BE2C (cell line): ENCODE measurements around the gene FRK.

Source experiments
- DNase-seq: peaks from one replicate; pipeline ENCODE4 v3.0.0-alpha.2; 2020
- H3K27me3 ChIP-seq: fragments of 250-450 bp; sonication (Bioruptor Pico); 2 replicates; pipeline ENCODE4 v1.5.1; 2020; ENCODE audit warnings: mild to moderate bottlenecking
- H3K36me3 ChIP-seq: fragments of 250-450 bp; sonication (Bioruptor Pico); 2 replicates; pipeline ENCODE4 v1.5.1; 2020; ENCODE audit warnings: mild to moderate bottlenecking
- H3K4me1 ChIP-seq: fragments of 250-450 bp; sonication (Bioruptor Pico); 2 replicates; pipeline ENCODE4 v1.5.1; 2020
- H3K4me3 ChIP-seq: 2 replicates; pipeline ENCODE4 v1.5.1; 2011; ENCODE audit warnings: low read depth, low read length
- H3K9me3 ChIP-seq: fragments of 250-450 bp; sonication (Bioruptor Pico); 2 replicates; pipeline ENCODE4 v1.5.1; 2020
- TF ChIP-seq, protein P1 (sequence below): IDR thresholded peaks from 2 replicates; pipeline ENCODE4 v1.5.1; 2012; ENCODE audit warnings: mild to moderate bottlenecking, low read depth, low read length

Gene FRK

DNA sequence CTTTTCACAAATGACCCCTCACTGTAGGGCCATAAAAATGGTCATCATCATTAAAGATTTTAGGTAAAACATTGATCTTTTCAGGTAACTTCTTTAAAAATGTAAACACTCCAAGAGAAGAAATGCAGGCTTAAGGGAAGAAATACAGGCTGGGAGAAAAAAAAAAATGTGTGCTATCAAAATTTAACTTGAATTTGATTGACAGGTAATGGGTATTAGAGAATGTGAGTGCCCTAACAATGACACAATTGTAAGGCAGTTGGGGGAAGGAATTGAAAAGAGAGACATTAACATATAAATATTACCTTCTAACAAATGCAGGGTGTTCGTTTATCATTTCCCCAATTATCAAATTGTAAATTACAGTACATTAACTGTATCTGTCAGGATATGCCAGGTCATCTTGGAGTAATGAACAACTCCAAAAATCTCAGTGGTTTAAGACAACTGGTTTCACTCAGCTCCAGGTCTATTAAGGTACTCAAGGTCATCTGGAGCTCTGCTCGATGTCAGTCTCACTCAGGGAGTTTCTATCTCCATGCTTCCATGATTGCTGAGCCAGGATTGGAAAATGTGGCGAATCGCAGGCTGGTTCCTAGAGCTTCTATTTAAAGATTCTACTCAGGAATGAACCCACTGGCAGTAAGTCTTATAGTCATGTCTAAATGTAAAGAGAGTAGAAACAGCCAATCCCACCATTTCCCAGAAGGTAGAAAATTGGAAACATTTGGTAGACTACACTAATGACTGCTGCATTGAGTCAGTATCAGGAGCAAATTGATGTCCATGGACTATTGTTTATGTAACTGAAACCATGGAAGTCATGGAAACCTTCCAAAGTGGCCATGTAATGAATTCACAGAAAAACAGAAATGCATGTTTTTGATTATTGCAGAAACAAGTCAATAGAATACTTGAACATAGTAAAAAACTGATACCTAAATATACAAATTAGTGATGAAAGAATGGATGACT, 55.6 kb downstream of the FRK start:
- no peak for DNase-seq
- Histone ChIP-seq H3K4me1 (no peaks in the 10 kb centered on the region), H3K9me3 (no peaks in the 10 kb centered on the region), H3K4me3 (no peak overlapping the region), H3K27me3 (no peaks in the 10 kb centered on the region), H3K36me3 (no peaks in the 10 kb centered on the region)
- TF ChIP-seq, protein P1, sequence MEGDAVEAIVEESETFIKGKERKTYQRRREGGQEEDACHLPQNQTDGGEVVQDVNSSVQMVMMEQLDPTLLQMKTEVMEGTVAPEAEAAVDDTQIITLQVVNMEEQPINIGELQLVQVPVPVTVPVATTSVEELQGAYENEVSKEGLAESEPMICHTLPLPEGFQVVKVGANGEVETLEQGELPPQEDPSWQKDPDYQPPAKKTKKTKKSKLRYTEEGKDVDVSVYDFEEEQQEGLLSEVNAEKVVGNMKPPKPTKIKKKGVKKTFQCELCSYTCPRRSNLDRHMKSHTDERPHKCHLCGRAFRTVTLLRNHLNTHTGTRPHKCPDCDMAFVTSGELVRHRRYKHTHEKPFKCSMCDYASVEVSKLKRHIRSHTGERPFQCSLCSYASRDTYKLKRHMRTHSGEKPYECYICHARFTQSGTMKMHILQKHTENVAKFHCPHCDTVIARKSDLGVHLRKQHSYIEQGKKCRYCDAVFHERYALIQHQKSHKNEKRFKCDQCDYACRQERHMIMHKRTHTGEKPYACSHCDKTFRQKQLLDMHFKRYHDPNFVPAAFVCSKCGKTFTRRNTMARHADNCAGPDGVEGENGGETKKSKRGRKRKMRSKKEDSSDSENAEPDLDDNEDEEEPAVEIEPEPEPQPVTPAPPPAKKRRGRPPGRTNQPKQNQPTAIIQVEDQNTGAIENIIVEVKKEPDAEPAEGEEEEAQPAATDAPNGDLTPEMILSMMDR, result no peak

DNA sequence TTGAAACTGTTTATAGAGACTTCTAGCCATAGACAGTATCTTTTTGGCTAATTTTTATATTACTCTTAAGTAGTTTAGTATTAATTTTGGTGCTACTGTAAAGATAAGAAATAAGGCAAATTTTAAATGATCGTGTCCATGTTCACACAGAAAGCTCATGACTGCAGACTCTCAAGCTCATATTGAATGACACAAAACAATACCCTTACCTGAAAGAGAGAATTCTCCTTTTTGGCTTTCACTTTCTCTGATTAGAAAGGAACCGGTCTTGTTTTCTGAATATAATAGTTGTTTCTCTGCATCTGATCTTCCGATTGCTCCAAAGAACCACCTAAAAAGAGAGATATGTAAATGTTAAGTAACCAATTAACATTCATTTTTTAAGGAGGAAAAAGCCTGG, 57.0 kb downstream of the FRK start:
- TF ChIP-seq, protein P1, result no peak
- H3K27me3 ChIP-seq, result no peaks in the 10 kb centered on the region

DNA sequence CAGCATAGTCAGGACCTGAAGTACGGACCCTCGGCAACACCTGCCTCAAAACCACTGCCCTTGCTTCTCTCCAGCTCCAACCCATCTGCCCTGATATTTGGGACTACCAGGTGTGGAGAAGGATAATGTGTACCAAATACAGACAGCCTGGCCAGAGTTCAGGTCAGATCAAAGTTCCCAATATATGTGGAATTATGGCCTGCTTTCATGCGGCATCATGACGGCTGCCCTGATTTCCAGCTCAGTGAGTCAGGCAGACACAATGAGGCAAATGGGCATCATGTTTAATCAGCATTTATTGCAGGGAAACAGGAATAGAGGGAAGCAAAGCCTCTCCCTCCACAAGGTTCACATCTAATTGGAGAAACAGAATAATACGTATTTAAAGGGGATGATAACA, 57.9 kb downstream of the FRK start:
- Histone ChIP-seq H3K9me3 (no peaks in the 10 kb centered on the region), H3K4me3 (no peak overlapping the region), H3K36me3 (no peaks in the 10 kb centered on the region), H3K4me1 (no peaks in the 10 kb centered on the region), H3K27me3 (no peaks in the 10 kb centered on the region)
- TF ChIP-seq, protein P1, result no peak
- DNase-seq, result no peak

More for the DNA sequence above, 57.0 kb downstream of the FRK start:
- Histone ChIP-seq H3K9me3 (no peaks in the 10 kb centered on the region), H3K4me1 (no peaks in the 10 kb centered on the region), H3K4me3 (no peak overlapping the region), H3K36me3 (no peaks in the 10 kb centered on the region)
- DNase-seq, result no peak

DNA sequence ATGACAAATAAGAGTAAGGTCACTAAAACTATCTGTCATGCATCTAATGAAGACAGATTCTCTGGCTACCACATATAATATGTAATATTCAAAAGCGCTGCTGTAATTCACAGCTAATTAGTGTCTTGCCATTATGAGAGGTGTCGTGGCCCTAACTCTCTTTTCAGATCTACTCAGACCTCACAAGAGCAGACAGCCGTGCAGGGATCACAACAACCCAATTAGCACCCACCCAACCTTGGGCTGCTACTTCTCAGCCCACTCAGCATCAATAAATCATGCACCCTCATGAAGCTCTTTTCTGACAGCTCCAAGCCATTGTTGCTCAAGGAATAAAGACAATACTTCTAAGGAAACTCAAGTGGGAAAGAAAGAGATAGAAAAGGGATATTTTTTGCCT, 61.5 kb downstream of the FRK start:
- TF ChIP-seq, protein P1, result no peak
- H3K9me3 ChIP-seq, result no peaks in the 10 kb centered on the region
- DNase-seq, result no peak
- no peaks in the 10 kb centered on the region for H3K4me1 ChIP-seq
- no peaks in the 10 kb centered on the region for H3K36me3 ChIP-seq
- no peak overlapping the region for H3K4me3 ChIP-seq
- H3K27me3 ChIP-seq, result no peaks in the 10 kb centered on the region

DNA sequence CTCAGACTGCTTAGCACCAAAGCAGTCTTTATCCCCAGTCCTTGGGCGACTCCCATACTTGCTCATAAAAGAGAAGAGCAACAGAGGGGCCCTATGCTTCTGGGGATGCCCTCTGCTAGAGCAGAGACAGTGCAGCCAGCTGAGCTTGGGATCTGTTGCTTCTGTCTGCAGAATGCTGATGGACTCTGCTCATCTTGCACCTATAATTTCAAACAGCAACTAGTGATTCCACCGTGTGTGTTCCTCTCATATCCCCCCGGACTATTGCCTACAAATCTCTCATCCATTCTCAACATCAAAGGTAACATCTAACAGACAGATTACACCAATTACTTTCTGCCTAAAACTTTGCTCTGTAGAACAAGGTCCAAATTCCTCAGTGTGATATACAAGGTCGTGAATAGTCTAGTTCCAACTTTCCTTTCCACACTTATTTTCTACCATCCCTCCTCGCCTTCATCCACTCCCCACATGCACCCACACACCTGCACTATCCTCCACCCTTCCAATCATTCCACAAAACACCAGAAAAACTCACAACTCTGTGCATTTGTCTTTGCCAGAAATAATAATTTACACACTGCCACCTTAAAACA, 62.6 kb downstream of the FRK start:
- DNase-seq, result no peak
- Histone ChIP-seq H3K36me3 (no peaks in the 10 kb centered on the region), H3K9me3 (no peaks in the 10 kb centered on the region), H3K27me3 (no peaks in the 10 kb centered on the region), H3K4me1 (no peaks in the 10 kb centered on the region), H3K4me3 (no peak overlapping the region)
- TF ChIP-seq, protein P1, result no peak

DNA sequence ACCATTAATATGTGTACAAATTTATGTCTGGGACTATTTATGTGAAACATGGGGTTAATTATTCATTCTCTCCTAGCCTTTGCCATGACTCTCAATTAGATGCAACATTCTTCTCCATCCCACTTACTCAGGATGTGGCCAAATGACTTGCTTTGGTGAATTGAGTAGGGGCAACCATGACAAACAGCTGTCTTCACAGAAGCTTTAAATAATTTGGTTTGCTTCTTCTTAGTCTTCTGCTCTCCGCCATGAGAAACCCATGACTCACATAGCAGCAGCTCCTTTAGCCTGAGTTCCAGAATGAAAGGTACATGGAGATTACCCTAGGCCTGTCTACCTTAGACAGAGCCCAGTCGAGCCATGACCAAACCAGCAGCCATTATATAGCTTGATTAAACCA, 74.7 kb downstream of the FRK start:
- TF ChIP-seq, protein P1, result no peak

More for the DNA sequence above, 74.7 kb downstream of the FRK start:
- Histone ChIP-seq H3K9me3 (no peaks in the 10 kb centered on the region), H3K27me3 (no peaks in the 10 kb centered on the region), H3K4me3 (no peak overlapping the region), H3K4me1 (no peaks in the 10 kb centered on the region), H3K36me3 (no peaks in the 10 kb centered on the region)
- no peak for DNase-seq
